ENCODE results near the gene DISP2. TPM values are rescaled to one million over a fixed set of nuclear protein-coding genes. Genes with fewer than 3 reads are reported as not detected.

DISP2 gene
- total RNA-seq, 1 experiment from 2014 or later, result 0.35 TPM

DNA sequence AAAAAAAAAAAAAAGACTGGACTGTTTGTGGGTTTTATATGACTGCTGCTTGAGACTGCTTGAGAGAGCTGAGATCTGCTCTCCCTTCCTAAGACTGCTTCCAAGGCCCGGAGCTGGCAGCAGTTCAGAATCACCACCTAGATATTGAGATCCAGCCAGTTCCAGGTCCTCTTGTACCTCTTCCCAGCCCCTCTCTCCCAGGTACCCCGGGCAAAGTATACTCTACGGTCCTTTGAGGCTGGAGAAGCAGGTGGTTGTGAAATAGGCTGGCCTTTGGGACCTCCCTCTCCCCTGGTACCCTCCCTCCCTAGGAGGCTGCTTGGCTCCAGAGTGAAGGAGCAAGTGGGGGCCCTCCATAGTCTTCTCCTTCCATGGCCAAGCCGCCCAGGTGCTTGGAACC, 70.2 kb downstream of the DISP2 start:
- Histone ChIP-seq H3K4me3 (no peak overlapping the region), H3K4me1 (replicated peaks; ENCODE audit: insufficient read depth) (no peaks in the 10 kb centered on the region), H3F3A (ENCODE audit: insufficient read depth, low read depth) (no peaks in the 10 kb centered on the region), H3K79me2 (ENCODE audit: low read depth) (no peaks in the 10 kb centered on the region), H3K27me3 (ENCODE audit: insufficient read depth, low read depth) (no peaks in the 10 kb centered on the region), H3K27ac (no peak overlapping the region), H4K20me1 (ENCODE audit: insufficient read depth) (no peaks in the 10 kb centered on the region), H2AFZ (no peak overlapping the region), H3K4me2 (no peak overlapping the region), H3K36me3 (ENCODE audit: low read depth) (no peaks in the 10 kb centered on the region), H3K9me2 (ENCODE audit: insufficient read depth) (no peaks in the 10 kb centered on the region), H3K9me3 (ENCODE audit: insufficient read depth, low read depth) (no peaks in the 10 kb centered on the region)
- TF ChIP-seq EZH2 (IDR thresholded peaks at IDR 0.05; ENCODE audit: low read depth) (no peak), CTCF (conservative IDR thresholded peaks at IDR 0.05) (no peak)
- no TSS peak for BruUV-seq (replicated peaks)
- intact Hi-C loops (cut with micrococcal nuclease; ENCODE audit: unreplicated experiment), result loop anchor here (10.0 kb wide), 1 partner anchor 213 kb away; no protein-coding TSS in a partner anchor
- ChIA-PET CTCF (no interaction called here), POLR2A (ENCODE audit: unreplicated experiment) (no interaction called here)
- no peak for DNase-seq

Other genes with a start within 250 kb of the DISP2 start
- 8.2 and 11.0 TPM in 2 replicates for gene BMF, start 249.3 kb upstream of the DISP2 start, total RNA-seq (2021)
- 74.3 and 75.3 TPM in 2 replicates for gene BUB1B, start 197.2 kb upstream of the DISP2 start, total RNA-seq (2021)
- 10.7 and 11.7 TPM in 2 replicates for gene PAK6, start 119.2 kb upstream of the DISP2 start, total RNA-seq (2021)
- not detected in 2 replicates for gene ANKRD63, start 75.2 kb upstream of the DISP2 start, total RNA-seq (2021)
- gene PLCB2, start 50.3 kb upstream of the DISP2 start, total RNA-seq (2021), result 0.92 and 1.6 TPM in 2 replicates
- 2.4 and 3.1 TPM in 2 replicates for gene INAFM2, start 34.5 kb upstream of the DISP2 start, total RNA-seq (2021)
- gene CCDC9B, start 17.3 kb upstream of the DISP2 start, total RNA-seq (2021), result 141 and 168 TPM in 2 replicates
- gene PHGR1, start 7.2 kb upstream of the DISP2 start, total RNA-seq (2021), result not detected in 2 replicates
- gene KNSTRN, start 24.5 kb downstream of the DISP2 start, total RNA-seq (2021), result 85.2 and 95.6 TPM in 2 replicates
- gene IVD, start 47.6 kb downstream of the DISP2 start, total RNA-seq (2021), result 82.5 and 83.7 TPM in 2 replicates
- gene BAHD1, start 82.7 kb downstream of the DISP2 start, total RNA-seq (2021), result 17.3 and 19.1 TPM in 2 replicates
- 30.6 and 34.3 TPM in 2 replicates for gene CHST14, start 112.8 kb downstream of the DISP2 start, total RNA-seq (2021)
- 19.5 and 22.2 TPM in 2 replicates for gene CCDC32, start 206.8 kb downstream of the DISP2 start, total RNA-seq (2021)
- 14.0 and 17.1 TPM in 2 replicates for gene RPUSD2, start 211.1 kb downstream of the DISP2 start, total RNA-seq (2021)
- gene KNL1, start 236.0 kb downstream of the DISP2 start, total RNA-seq (2021), result 16.2 and 27.5 TPM in 2 replicates